Endometrial microvascular endothelial cells (primary cell): ENCODE results near the gene VPS37C. TPM values are rescaled to one million over a fixed set of nuclear protein-coding genes. Genes with fewer than 3 reads are reported as not detected.

Experiments used
- in situ Hi-C: cut with HindIII; loops from 2 replicates; pipeline ENCODE4 v1.10.0; 2017; ENCODE audit warnings: low sequenced_read_pairs, low pct_unique_long_range_greater_than_20kb; ENCODE audit errors: inconsistent ontology term
- total RNA-seq: library from RNA; depleted of rRNA; stranded (reverse); fragments of >200 nt; gene quantifications from one replicate; pipeline ENCODE4 v1.2.3, GENCODE V29; 2015; ENCODE audit errors: inconsistent ontology term

The VPS37C gene
- total RNA-seq, 1 donor from 2014 or later, result 20.4 TPM

- in situ Hi-C loops, result no loop called here
Observed at GRCh38 chr11:61144511-61145179, 16.6 kb downstream of the VPS37C start.

GRCh38 chr11:61142424-61142823 lies 18.8 kb downstream of the VPS37C start:
- in situ Hi-C loops, result no loop called here

DNA sequence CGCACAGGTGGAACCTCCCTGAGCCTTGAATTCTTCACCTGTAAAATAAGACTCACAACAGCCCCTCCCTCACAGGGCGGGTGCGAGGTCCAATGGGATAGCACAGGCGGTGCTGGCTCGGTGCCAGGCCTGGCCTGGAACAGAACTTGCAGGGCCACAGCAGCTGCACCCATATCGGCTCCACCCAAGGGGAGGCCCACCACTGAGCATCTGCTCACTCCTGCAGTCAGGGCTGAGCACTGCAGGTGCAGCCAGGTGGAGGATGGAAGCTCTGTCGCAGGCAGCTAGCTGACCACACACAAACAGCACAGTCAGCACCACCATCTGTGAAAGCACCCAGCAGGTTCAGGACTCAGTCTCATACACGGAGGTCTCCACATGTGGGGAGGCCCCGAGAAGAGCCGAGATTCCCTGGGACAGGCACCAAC lies 19.6 kb downstream of the VPS37C start:
- in situ Hi-C loops, result no loop called here

GRCh38 chr11:61140416-61140815 lies 20.8 kb downstream of the VPS37C start:
- in situ Hi-C loops, result no loop called here

- in situ Hi-C loops, result no loop called here
Observed at GRCh38 chr11:61139387-61139786, 21.8 kb downstream of the VPS37C start.

DNA sequence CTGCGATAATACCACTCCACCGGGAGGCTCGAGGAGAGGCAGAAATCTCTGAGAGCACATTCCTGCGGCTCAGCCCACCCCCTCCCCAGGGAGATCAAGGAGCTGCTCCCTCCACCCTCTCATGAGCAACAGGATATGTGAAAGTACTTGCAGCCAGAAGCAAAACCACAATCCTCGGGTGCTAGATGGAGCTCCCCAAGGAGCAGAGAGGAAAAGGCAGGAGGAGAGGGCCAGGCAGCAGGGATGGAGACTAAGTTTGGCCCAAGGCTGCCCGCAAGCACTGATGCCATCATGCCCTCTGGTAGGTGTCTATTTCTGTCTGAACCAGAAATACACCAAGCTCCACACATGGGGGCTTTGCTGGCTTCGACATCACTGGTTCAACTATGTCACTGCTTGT lies 22.3 kb downstream of the VPS37C start:
- in situ Hi-C loops, result no loop called here

DNA sequence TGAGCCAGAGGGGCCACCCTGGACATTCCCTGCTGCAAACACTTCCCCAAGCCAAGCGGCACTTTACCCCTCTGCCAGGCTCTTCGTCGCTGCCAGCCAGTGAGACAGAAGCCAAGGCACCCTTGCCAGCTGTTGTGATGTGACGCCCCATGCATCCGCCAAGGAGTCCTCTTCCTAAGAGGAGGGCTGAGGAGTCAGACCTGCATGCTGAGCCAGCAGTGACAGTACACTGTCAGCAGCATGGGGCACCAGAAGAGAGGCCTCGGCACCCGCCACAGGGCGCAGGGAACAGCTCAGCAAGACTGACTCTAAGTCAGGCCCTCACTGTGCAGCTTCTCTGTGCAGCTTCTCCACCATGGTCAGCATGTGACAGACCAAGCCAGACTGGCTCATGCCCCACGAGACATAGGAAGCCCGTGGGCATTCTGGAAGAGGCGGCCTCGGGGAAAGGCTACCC lies 26.4 kb downstream of the VPS37C start:
- in situ Hi-C loops, result no loop called here

- in situ Hi-C loops, result no loop called here
Observed at GRCh38 chr11:61133956-61134662, 27.1 kb downstream of the VPS37C start.

DNA sequence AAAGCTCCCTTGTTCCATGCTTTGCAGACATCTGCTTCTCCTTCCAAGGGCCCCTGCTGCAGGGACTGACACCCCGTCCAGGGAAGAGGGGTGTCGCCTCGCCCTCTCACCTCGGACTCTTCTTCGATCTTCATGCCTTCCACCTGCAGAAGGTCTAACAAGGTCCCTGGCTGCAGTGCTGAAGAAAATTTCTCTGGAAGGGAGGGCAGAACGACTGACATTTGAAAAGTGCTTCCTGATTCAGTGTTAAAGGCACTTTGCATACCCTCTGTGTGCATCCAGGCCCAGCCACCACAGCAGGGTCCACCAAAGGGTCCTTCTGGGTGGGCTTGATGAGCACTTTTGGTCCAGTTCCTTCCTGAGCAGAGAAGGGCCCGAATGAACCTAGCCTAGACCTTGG lies 28.1 kb downstream of the VPS37C start:
- in situ Hi-C loops, result no loop called here

GRCh38 chr11:61132646-61133045 lies 28.6 kb downstream of the VPS37C start:
- in situ Hi-C loops, result no loop called here

- in situ Hi-C loops, result no loop called here
Observed at GRCh38 chr11:61131998-61132555, 29.1 kb downstream of the VPS37C start.

GRCh38 chr11:61131586-61131985 lies 29.6 kb downstream of the VPS37C start:
- in situ Hi-C loops, result no loop called here

DNA sequence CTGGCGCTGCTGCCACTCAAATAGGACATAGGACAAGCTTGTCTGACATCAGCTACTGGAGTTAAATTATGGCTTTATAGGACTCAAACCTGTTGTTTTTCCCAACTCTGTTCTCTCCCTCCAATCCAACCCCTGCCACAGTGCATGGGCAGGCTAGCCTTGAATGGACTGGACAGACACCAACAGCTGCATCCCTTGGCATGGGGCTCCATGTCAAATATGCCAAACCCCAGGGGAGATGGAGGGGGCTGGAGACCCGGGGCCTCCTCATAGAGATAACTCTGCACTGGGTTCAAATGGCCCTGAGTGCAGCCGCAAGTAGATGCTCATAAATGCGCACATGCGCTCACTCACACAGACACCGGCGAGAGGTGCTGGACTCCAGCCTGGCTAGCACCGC lies 30.0 kb downstream of the VPS37C start:
- in situ Hi-C loops, result no loop called here

DNA sequence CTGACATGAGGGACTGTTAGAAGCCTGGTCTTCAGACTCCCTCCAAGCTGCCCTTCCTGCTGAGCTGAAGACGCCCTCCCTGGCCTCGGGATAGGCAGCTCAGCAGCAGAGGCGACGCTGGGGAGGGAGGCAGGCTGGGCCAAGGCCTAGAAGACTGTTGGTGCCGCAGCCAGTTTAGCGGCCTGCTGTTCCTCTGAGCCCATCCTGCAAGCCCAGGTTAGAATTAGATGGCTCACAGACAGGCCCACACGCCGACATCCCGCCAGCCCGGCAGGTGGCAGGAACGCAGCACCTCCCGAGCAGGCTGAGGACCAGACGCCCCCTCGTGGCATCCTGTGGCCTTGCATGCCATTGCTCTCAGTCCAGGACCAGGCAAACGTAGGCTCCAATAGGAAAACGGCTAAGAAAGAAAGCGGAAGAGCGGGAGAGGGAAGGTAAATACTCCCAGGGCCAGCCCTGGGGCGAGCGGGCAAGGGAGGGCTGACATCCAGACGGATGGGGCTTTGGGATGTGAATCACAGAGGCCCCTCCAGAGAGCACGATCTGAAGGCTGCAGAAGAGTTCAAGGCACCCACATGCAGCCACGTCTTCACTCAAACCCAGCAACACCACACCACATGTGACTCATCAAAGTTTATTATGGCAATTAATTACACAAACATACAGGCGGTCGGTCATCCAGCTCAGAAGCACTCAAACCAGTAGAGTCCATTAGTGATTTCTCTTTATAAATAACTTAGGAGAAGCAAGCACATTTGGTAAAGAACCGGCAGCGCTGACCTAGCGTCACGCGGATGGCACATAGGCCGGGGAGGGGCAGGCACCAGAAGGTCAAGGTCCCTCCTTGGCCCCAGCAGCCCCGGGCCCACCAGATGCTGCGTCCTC lies 31.3 kb downstream of the VPS37C start:
- in situ Hi-C loops, result no loop called here

GRCh38 chr11:61128947-61129638 lies 32.1 kb downstream of the VPS37C start:
- in situ Hi-C loops, result no loop called here

GRCh38 chr11:61127991-61128390 lies 33.2 kb downstream of the VPS37C start:
- in situ Hi-C loops, result no loop called here

- in situ Hi-C loops, result no loop called here
Observed at GRCh38 chr11:61126256-61126655, 35.0 kb downstream of the VPS37C start.

DNA sequence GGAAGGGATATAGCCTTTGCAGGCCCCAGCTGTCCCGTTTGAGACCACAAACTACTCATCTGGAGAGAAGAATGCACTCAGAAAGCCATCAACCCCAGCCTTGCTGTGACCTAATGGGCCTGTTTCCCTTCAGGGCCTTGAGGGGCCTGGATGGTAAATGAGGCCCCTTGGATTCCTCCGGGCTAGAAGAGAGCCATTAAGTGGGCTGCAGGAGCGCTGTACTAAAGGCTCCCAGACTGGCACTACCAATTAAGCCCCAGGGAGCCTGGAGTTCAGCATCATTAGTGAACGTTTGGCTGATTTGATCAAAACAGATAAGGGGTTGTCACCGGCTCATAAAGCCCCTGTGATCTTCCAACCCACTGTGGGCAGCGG lies 35.9 kb downstream of the VPS37C start:
- in situ Hi-C loops, result no loop called here
